ENCODE data around the gene FBXL22.
A peak's percentile ranks its signal among the peaks of the same experiment; 100 is the strongest.

FBXL22 gene

GRCh38 chr15:63597038-63597790 is at the start of gene FBXL22:
Gene FBXL22, plus strand, starts transcription at chr15:63597387. Its CDS starts 6 bp downstream, at chr15:63597393.
- DNase-seq (ENCODE audit: low read depth): no peak

GRCh38 chr15:63551400-63551799 is 45.8 kb upstream of the FBXL22 start:
- DNase-seq (ENCODE audit: low read depth): peak; percentile 86

- DNase-seq (ENCODE audit: low read depth): peak; percentile 100
These were observed 43.8 kb upstream of the FBXL22 start for GRCh38 chr15:63553388-63553791.

GRCh38 chr15:63554337-63554927 is 42.8 kb upstream of the FBXL22 start:
- peak; percentile 68 for DNase-seq (ENCODE audit: low read depth)

GRCh38 chr15:63555507-63555906 is 41.7 kb upstream of the FBXL22 start:
- no peak for DNase-seq (ENCODE audit: low read depth)

GRCh38 chr15:63556246-63556645 is 40.9 kb upstream of the FBXL22 start:
- no peak for DNase-seq (ENCODE audit: low read depth)

- DNase-seq (ENCODE audit: low read depth): no peak
These were observed 40.5 kb upstream of the FBXL22 start for GRCh38 chr15:63556736-63557135.

- DNase-seq (ENCODE audit: low read depth): no peak
These were observed 37.4 kb upstream of the FBXL22 start for GRCh38 chr15:63559753-63560152.

GRCh38 chr15:63560741-63561448 is 36.3 kb upstream of the FBXL22 start:
- DNase-seq (ENCODE audit: low read depth): peak; percentile 31

- DNase-seq (ENCODE audit: low read depth): no peak
These were observed 33.1 kb upstream of the FBXL22 start for GRCh38 chr15:63564093-63564492.

GRCh38 chr15:63565536-63566186 is 31.5 kb upstream of the FBXL22 start:
- DNase-seq (ENCODE audit: low read depth): no peak

- DNase-seq (ENCODE audit: low read depth): no peak
These were observed 24.3 kb upstream of the FBXL22 start for GRCh38 chr15:63572749-63573464.

GRCh38 chr15:63573533-63573932 is 23.7 kb upstream of the FBXL22 start:
- no peak for DNase-seq (ENCODE audit: low read depth)

GRCh38 chr15:63575312-63575711 is 21.9 kb upstream of the FBXL22 start:
- DNase-seq (ENCODE audit: low read depth): no peak

- DNase-seq (ENCODE audit: low read depth): no peak
These were observed 20.7 kb upstream of the FBXL22 start for GRCh38 chr15:63576441-63576840.

- no peak for DNase-seq (ENCODE audit: low read depth)
These were observed 15.0 kb upstream of the FBXL22 start for GRCh38 chr15:63582179-63582578.

- DNase-seq (ENCODE audit: low read depth): peak; percentile 89
These were observed 14.3 kb upstream of the FBXL22 start for GRCh38 chr15:63582718-63583426.

- DNase-seq (ENCODE audit: low read depth): no peak
These were observed 10.4 kb upstream of the FBXL22 start for GRCh38 chr15:63586790-63587189.

- peak; percentile 92 for DNase-seq (ENCODE audit: low read depth)
These were observed 9.7 kb upstream of the FBXL22 start for GRCh38 chr15:63587527-63587926.

GRCh38 chr15:63588826-63589225 is 8.4 kb upstream of the FBXL22 start:
- DNase-seq (ENCODE audit: low read depth): no peak

Measured in amniotic epithelial cell (primary cell).